OCI-LY7 (cell line): ENCODE results near the gene UFC1.

Experiments
- CTCF ChIP-seq: fragments of 200-600 bp; sonication (generic); conservative IDR thresholded peaks from 2 replicates; pipeline ENCODE4 v1.5.1; 2014; ENCODE audit warnings: mild to moderate bottlenecking, antibody characterized with exemption, low read length, moderate library complexity, mixed read lengths
- EZH2phosphoT487 ChIP-seq: fragments of 200-600 bp; sonication (generic); IDR thresholded peaks from 2 replicates; pipeline ENCODE4 v1.6.1; 2018; ENCODE audit warnings: low read depth, borderline replicate concordance, mild to moderate bottlenecking, mixed run types, antibody characterized with exemption, low read length, moderate library complexity, mixed read lengths

GRCh38 chr1:161163793-161164192 is 10.0 kb downstream of the UFC1 start:
- TF ChIP-seq CTCF, result no peak
- TF ChIP-seq EZH2phosphoT487, result no peak
